ENCODE measurements around the gene EML5. TPM values are rescaled to one million over a fixed set of nuclear protein-coding genes. Genes with fewer than 3 reads are reported as not detected.

The EML5 gene
- total RNA-seq, 2 donors from 2014 or later: 1.1 to 1.4 TPM

DNA sequence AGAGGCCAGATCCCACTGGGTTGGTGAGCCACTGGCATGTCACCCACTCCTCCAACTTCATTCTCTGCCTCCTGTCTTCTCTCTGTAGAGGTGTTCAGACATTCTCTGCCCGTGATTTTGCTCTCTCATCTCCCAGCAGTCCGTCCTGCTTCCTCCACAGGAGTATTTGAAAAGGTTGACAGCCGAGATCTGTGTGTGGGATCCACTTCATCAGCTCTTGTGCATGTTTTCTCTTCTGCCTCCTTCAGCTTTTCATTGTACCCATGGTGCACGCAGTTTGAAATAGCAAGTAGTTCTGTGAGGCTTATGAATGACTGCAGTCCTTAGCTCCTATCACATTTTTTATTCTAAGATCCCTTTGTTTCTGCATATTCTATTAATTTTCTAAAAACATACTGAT lies 195.2 kb downstream of the EML5 start:
- intact Hi-C loops (cut with DNase I): no loop called here
- no peak for DNase-seq (ENCODE audit: low spot score)

DNA sequence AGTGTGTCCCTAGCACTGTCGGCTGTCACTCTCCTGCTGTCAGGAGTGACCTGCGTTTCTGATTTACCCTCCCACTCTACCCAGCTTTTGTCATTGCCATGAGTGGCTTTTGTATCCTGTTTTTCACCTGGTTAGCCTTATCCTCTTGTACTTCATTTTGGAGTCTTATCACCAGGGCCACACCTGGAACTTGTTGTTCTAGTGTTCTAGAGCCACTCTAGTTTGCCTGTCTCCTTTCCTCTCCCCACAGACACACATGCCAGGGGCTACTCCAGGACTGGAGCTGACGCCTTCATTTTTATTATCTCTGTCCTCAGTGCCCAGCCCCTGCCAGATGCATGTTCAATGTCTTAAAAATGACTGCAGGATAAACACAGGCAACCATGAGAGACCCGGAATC lies 195.7 kb downstream of the EML5 start:
- DNase-seq (ENCODE audit: low spot score): no peak
- intact Hi-C loops (cut with DNase I): no loop called here

DNA sequence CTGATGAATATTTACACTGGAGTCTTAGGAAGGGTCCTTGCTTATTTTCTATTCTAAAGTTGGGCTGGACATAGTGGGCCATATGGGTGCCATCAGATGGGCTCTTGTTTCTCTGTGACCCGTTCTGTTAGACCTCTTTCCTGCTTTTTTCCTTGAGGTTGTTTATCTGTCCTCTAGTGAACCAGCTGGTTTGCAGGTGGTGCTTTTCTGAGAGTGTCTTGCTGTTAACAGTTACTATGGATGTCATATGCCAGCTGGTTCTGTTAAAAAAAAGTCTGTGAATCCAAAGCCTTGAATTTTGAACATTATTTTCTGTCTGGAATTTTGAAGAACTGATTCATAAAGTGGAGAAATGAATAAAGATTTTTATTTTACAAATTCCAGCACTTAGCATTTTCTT lies 200.7 kb downstream of the EML5 start:
- no peak for DNase-seq (ENCODE audit: low spot score)
- intact Hi-C loops (cut with DNase I): no loop called here

DNA sequence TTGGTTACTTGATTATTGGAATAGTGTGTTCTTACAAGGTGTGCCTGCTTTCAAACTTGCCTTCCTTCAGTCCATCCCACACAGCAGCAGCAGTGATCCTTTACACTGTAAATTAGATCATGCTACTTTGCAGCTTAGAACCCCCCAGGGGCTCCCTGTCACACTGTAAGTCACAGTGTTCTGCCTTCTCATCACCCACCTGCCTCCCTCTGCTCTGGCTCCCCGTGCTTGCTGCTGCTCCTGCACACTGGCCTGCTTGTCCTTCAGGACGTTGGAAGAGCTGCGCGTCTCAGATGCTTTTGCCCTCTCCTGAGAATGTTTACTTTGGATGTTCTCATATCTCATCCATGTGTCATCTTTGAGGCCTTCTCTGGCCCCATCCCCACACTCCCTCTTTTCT lies 202.6 kb downstream of the EML5 start:
- DNase-seq (ENCODE audit: low spot score): no peak
- intact Hi-C loops (cut with DNase I): no loop called here

DNA sequence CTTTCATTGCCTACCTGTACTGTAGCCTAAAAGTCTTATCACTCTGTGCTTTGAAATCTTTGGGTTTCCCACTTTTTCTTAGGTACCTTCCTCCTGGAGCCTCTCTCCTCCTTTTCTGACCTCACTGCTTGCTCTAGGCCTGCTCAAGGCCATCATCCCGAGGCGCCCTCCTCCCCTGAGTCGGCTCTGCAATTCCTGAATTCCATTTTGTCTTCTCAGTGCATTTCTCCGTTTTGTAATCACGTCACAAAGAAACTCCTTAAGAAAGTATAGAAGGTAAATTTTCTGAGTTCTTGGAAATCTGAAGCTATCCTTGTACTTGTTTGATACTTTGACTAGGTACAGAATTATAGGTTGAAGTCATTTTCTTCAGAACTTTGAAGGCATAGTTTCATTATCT lies 204.7 kb downstream of the EML5 start:
- intact Hi-C loops (cut with DNase I): no loop called here

DNA sequence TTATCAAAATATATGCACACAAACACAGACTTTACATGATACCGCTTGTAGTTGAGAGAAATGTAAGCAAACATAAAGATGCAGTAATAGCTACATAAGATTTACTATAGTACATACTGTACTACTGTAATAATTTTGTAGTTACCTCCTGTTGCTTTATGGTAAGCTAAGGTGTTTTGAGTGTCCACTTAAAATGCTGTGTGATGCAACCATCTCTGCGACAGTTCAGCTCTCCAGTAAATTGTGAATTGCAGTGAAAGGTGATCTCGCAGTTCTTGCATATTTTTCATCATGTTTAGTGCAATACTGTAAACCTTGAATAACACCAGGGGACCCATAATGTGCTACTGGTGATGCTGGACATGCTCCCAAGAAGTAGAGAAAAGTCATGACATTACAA lies 208.3 kb downstream of the EML5 start:
- no peak for DNase-seq (ENCODE audit: low spot score)
- intact Hi-C loops (cut with DNase I): no loop called here

More for the DNA sequence above, 204.7 kb downstream of the EML5 start:
- no peak for DNase-seq (ENCODE audit: low spot score)

DNA sequence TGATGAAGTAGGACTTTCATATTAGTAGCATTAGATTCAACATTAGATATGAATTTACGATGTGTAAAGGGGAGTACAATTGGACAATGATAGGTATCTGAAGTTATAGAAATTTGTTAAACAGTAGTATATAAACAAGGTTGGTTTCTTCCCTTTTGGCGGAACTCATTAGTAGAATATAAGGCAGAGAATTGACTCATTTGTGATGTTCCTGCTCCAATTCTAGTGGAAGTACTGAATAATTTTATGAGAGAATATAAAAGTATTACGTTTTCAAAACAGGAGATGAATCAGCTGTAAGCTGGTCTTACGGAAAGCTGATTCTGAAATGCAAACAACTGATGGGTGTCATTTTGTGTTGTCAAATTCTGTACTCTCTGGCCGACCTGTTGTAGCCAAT lies 216.5 kb downstream of the EML5 start:
- intact Hi-C loops (cut with DNase I): no loop called here
- no peak for DNase-seq (ENCODE audit: low spot score)

- intact Hi-C loops (cut with DNase I): loop anchor here in 1 of 2 donors (2.0 kb wide), 1 partner anchor 41 kb away; no protein-coding TSS in a partner anchor
Observed at GRCh38 chr14:88572117-88572516, 220.6 kb downstream of the EML5 start.

DNA sequence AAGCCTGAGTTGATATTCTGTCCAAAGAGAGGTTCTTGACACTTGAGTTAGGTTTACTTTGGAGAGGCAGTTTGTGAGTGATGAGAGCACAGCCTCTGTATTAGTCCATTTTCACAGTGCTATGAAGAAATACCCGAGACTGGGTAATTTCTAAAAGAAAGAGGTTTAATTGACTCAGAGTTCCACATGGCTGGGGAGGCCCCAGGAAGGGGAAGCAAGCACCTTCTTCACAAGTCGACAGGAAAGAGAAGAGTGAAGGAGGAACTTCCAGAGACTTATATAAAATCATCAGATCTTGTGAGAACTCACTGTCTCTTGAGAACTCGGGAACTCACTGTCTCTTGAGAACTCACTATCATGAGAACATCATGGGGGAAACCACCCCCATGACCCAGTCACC lies 224.6 kb downstream of the EML5 start:
- intact Hi-C loops (cut with DNase I): no loop called here
- DNase-seq (ENCODE audit: low spot score): no peak

More at GRCh38 chr14:88572117-88572516, 220.6 kb downstream of the EML5 start:
- DNase-seq (ENCODE audit: low spot score): no peak

DNA sequence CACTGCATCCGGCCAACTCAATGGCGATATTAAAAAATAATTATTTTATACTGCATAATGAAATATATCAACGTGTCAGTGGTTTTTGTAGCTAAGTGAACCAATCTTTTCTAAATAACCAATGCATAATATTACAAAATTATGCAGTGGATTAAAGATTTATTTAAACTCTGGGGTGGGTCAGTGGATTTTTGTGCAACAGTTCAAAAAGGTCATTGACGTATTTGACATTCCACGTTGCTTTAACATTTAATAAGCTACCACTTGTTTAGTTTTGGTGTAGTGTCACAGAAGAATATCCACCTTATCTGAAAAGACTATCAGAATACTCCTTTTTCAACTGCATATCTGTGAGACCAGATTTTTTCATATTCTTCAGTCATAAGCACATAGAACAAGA lies 227.3 kb downstream of the EML5 start:
- DNase-seq (ENCODE audit: low spot score): no peak
- intact Hi-C loops (cut with DNase I): no loop called here

- intact Hi-C loops (cut with DNase I): loop anchor here in 1 of 2 donors (5.0 kb wide), 1 partner anchor 372 kb away; no protein-coding TSS in a partner anchor
- no peak for DNase-seq (ENCODE audit: low spot score)
Observed at GRCh38 chr14:88563845-88564244, 228.9 kb downstream of the EML5 start.

GRCh38 chr14:88562831-88563686 lies 229.7 kb downstream of the EML5 start, which contains the start of gene ZC3H14:
Gene ZC3H14, plus strand, starts transcription at chr14:88563037. Its CDS starts 97 bp downstream, at chr14:88563134.
- intact Hi-C loops (cut with DNase I): loop anchor here in 1 of 2 donors (5.0 kb wide), 1 partner anchor 371 kb away; no protein-coding TSS in a partner anchor
- peak; percentile 94 for DNase-seq (ENCODE audit: low spot score)

GRCh38 chr14:88562532-88562830 lies 230.3 kb downstream of the EML5 start:
- no peak for DNase-seq (ENCODE audit: low spot score)
- intact Hi-C loops (cut with DNase I): loop anchor here in 1 of 2 donors (5.0 kb wide), 1 partner anchor 370 kb away; no protein-coding TSS in a partner anchor

Other genes starting within 250 kb of the EML5 start
- 10 to 100 TPM; 32.9 to 44.0 TPM for gene PTPN21, start 237.9 kb downstream of the EML5 start, total RNA-seq
- 10 to 100 TPM; 42.6 to 42.7 TPM for gene ZC3H14, start 229.9 kb downstream of the EML5 start, total RNA-seq
- gene TTC8, start 31.7 kb upstream of the EML5 start, total RNA-seq: 10 to 100 TPM; 17.0 to 26.8 TPM